Measurements from ENCODE around the gene ERMP1. TPM values are rescaled to one million over a fixed set of nuclear protein-coding genes. Genes with fewer than 3 reads are reported as not detected.

The ERMP1 gene
- total and polyA plus RNA-seq, 2 of the 8 experiments (the other 6 are each of a cell fraction or from before 2014, with no cell fraction given) = 12.8 to 16.7 TPM

- Histone ChIP-seq H4K5ac (ENCODE audit: insufficient read length, low read depth, low read length) (no peak overlapping the region), H3K14ac (ENCODE audit: insufficient read length) (no peak overlapping the region), H3K23me2 (ENCODE audit: low read depth, low read length) (no peaks in the 10 kb centered on the region), H3K18ac (ENCODE audit: extremely low read depth, low read length) (no peak overlapping the region), H2BK120ac (replicated peaks; ENCODE audit: low read depth, low read length) (no peak overlapping the region), H3K56ac (replicated peaks; ENCODE audit: insufficient read length, low read depth, low read length) (no peak overlapping the region), H3K9me3 (ENCODE audit: insufficient read depth in 2 of 2, low read depth in 1 of 2, low read length in 1 of 2) (no peaks in the 10 kb centered on the region), H2BK20ac (ENCODE audit: low read length) (no peak overlapping the region), H4K20me1 (replicated peaks in 1 of 2; ENCODE audit: control insufficient read depth in 1 of 2, insufficient read depth in 2 of 2, low read length in 2 of 2) (no peaks in the 10 kb centered on the region), H4K91ac (replicated peaks; ENCODE audit: insufficient read length, low read length) (no peak overlapping the region), H3K79me2 (ENCODE audit: control insufficient read depth in 1 of 2, insufficient read depth in 2 of 2, low read length in 2 of 2) (no peaks in the 10 kb centered on the region), H3K27ac (ENCODE audit: low read depth, low read length) (no peak overlapping the region), H2AK5ac (ENCODE audit: low read depth, low read length) (no peak overlapping the region), H3K9ac (replicated peaks in 1 of 4; ENCODE audit: extremely low read depth in 1 of 4, low read depth in 3 of 4, low read length in 3 of 4) (no peak overlapping the region), H3K4ac (replicated peaks; ENCODE audit: insufficient read length, low read depth, low read length) (no peak overlapping the region), H4K8ac (ENCODE audit: extremely low read depth, insufficient read depth, low read length) (no peak overlapping the region), H3K4me3 (ENCODE audit: extremely low read depth in 1 of 4, insufficient read depth in 2 of 4, low read depth in 3 of 4, low read length in 4 of 4) (no peak overlapping the region), H3K27me3 (replicated peaks in 1 of 4; ENCODE audit: control insufficient read depth in 3 of 4, extremely low read depth in 1 of 4, insufficient read depth in 3 of 4, low read length in 3 of 4) (no peaks in the 10 kb centered on the region), H3K36me3 (ENCODE audit: control insufficient read depth in 2 of 4, insufficient read depth in 4 of 4, low read length in 3 of 4) (peaks cover 0 to 37% (median 14%) of the 10 kb centered on the region in 4 experiments; a peak in 5 of 8 replicates), H3K4me2 (ENCODE audit: insufficient read depth in 1 of 2, low read depth in 2 of 2, low read length in 2 of 2) (no peak overlapping the region), H3K4me1 (replicated peaks in 1 of 4; ENCODE audit: control insufficient read depth in 3 of 4, insufficient read depth in 4 of 4, low read length in 3 of 4) (no peaks in the 10 kb centered on the region), H2BK5ac (ENCODE audit: low read depth, low read length) (no peak overlapping the region), H2AFZ (ENCODE audit: low read length) (no peak overlapping the region), H3K23ac (ENCODE audit: insufficient read length) (no peak overlapping the region), H2BK15ac (ENCODE audit: low read length) (no peak overlapping the region), H3K79me1 (ENCODE audit: low read depth, low read length) (no peaks in the 10 kb centered on the region), H2BK12ac (ENCODE audit: low read depth, low read length) (no peak overlapping the region)
- ChIA-PET CTCF (ENCODE audit: partially characterized antibody) (interaction anchor here (2.0 kb wide), 1 partner anchor 9 kb away, joined by 15 read pairs; no protein-coding TSS in a partner anchor), POLR2A (ENCODE audit: partially characterized antibody) (no interaction called here)
- FAIRE-seq (no peak), DNase-seq (ENCODE audit: low read depth in 1 of 2, low spot score in 2 of 2) (no peak)
- 100% methylated on average over 1 of the region's 1 CpG; no CpG with 5 or more reads in 1 of the 2 experiments for WGBS, 2 experiments (ENCODE audit: extremely low coverage in 1 of 2, insufficient coverage in 1 of 2, insufficient read length in 1 of 2, insufficient replicate concordance in 2 of 2, low coverage in 1 of 2, low lambda C conversion rate in 2 of 2, missing lambda C conversion rate in 1 of 2)
- no peak for TF ChIP-seq ATF3 (IDR thresholded peaks at IDR 0.05; ENCODE audit: insufficient read depth, low read depth, low read length)
- TF ChIP-seq CHD2 (IDR thresholded peaks at IDR 0.05; ENCODE audit: low read length) = no peak
- no peak for TF ChIP-seq GABPA (IDR thresholded peaks at IDR 0.05; ENCODE audit: borderline replicate concordance, insufficient read depth, low read length)
- no peak for TF ChIP-seq GTF2F1 (IDR thresholded peaks at IDR 0.05; ENCODE audit: borderline replicate concordance, low read depth, low read length)
- no peak for TF ChIP-seq SP1 (IDR thresholded peaks at IDR 0.05; ENCODE audit: low read depth, low read length)
- TF ChIP-seq TBP (IDR thresholded peaks at IDR 0.05; ENCODE audit: low read depth, low read length) = no peak
- no peak for TF ChIP-seq FOSL1 (IDR thresholded peaks at IDR 0.05; ENCODE audit: insufficient read depth, low read depth, low read length)
- no peak for TF ChIP-seq EGR1 (IDR thresholded peaks at IDR 0.05; ENCODE audit: borderline replicate concordance, low read depth, low read length)
- TF ChIP-seq CEBPB (IDR thresholded peaks at IDR 0.05; ENCODE audit: low read depth, low read length) = no peak
- no peak for TF ChIP-seq ASH2L (IDR thresholded peaks at IDR 0.05; ENCODE audit: low read length)
- no peak for TF ChIP-seq POLR2AphosphoS5 (IDR thresholded peaks at IDR 0.05; ENCODE audit: low read depth, low read length)
- TF ChIP-seq TAF7 (optimal IDR thresholded peaks at IDR 0.05; ENCODE audit: borderline replicate concordance, low read depth, low read length) = no peak
- TF ChIP-seq SAP30 (IDR thresholded peaks at IDR 0.05; ENCODE audit: insufficient read depth, insufficient replicate concordance, low read length) = no peak
These were observed 68.6 kb downstream of the ERMP1 start for GRCh38 chr9:5764130-5764868.

Measured in H1 (cell line).